Panc1 (cell line): ENCODE results near the gene GUCY2F. TPM values are rescaled to one million over a fixed set of nuclear protein-coding genes. Genes with fewer than 3 reads are reported as not detected.

Experiments used
- ATAC-seq: fragments of 200-7000 bp; cut with Tn5 transposase; 2 replicates; pipeline ENCODE4 v1.9.1; 2020; ENCODE audit warnings: mild to moderate bottlenecking, moderate library complexity
- BruUV-seq: library from RNA; stranded (reverse); fragments of 400-500 nt; replicated peaks from 2 replicates; lab custom pipeline; 2021; lab: Mats Ljungman, UMichigan
- CTCF ChIA-PET: fragments of 300-600 bp; sonication (Branson Sonifier 250); formaldehyde crosslinking; loops from one replicate; lab custom pipeline; 2022; ENCODE audit warnings: antibody characterized with exemption; lab: Charles Lee
- POLR2A ChIA-PET: fragments of 300-600 bp; sonication (Branson Sonifier 250); formaldehyde crosslinking; loops from one replicate; lab custom pipeline; 2022; ENCODE audit warnings: antibody characterized with exemption; lab: Charles Lee
- DNase-seq: peaks from one replicate; pipeline ENCODE4 v3.0.0-alpha.2; 2010; ENCODE audit warnings: low read depth, low spot score
- H3K27ac ChIP-seq: 2 replicates; pipeline ENCODE4 v1.5.1; 2011; ENCODE audit warnings: mild to moderate bottlenecking, low read length, inconsistent platforms
- H3K27me3 ChIP-seq: fragments of 200-500 bp; sonication (Bioruptor generic); 2 replicates; pipeline ENCODE4 v1.6.0; 2014; ENCODE audit warnings: low read length, inconsistent platforms; ENCODE audit not compliant: control insufficient read depth, insufficient read depth
- H3K36me3 ChIP-seq: fragments of 200-500 bp; sonication (Bioruptor generic); 2 replicates; pipeline ENCODE4 v1.5.1; 2014; ENCODE audit warnings: inconsistent platforms, mild to moderate bottlenecking, low read length, moderate library complexity; ENCODE audit not compliant: control insufficient read depth, insufficient read depth
- H3K4me1 ChIP-seq: 2 replicates; pipeline ENCODE4 v1.5.1; 2011; ENCODE audit warnings: inconsistent platforms, mild to moderate bottlenecking, low read length, moderate library complexity; ENCODE audit not compliant: control insufficient read depth, insufficient read depth
- H3K4me3 ChIP-seq, 2 experiments: 2 replicates each; pipeline ENCODE4 v1.5.1; 2011 to 2012; ENCODE audit warnings: low read depth in 2 of 2, low read length in 2 of 2, mild to moderate bottlenecking in 2 of 2, inconsistent platforms in 1 of 2, moderate library complexity in 1 of 2
- H3K9me3 ChIP-seq: fragments of 200-500 bp; sonication (Bioruptor generic); 2 replicates; pipeline ENCODE4 v1.5.1; 2014; ENCODE audit warnings: low read depth, mild to moderate bottlenecking, inconsistent platforms, low read length, moderate library complexity; ENCODE audit not compliant: control insufficient read depth, insufficient read depth
- CTCF ChIP-seq: fragments of 450-650 bp; IDR thresholded peaks from 2 replicates; pipeline ENCODE4 v1.5.1; 2017; ENCODE audit warnings: mild to moderate bottlenecking
- POLR2AphosphoS5 ChIP-seq: IDR thresholded peaks from 2 replicates; pipeline ENCODE4 v1.6.1; 2012; ENCODE audit warnings: mild to moderate bottlenecking, low read depth, low read length, moderate library complexity
- REST ChIP-seq, 2 experiments: IDR thresholded peaks; 2 replicates each; pipeline ENCODE4 v1.6.1; 2011 to 2012; ENCODE audit warnings: low read depth in 2 of 2, control low read depth in 1 of 2, low read length in 1 of 2, mild to moderate bottlenecking in 1 of 2, moderate library complexity in 1 of 2; ENCODE audit not compliant: insufficient read depth in 1 of 2
- SIN3A ChIP-seq: IDR thresholded peaks from 2 replicates; pipeline ENCODE4 v1.6.1; 2012; ENCODE audit warnings: low read depth, mild to moderate bottlenecking, low read length, moderate library complexity, borderline replicate concordance; ENCODE audit not compliant: insufficient read depth
- TCF7L2 ChIP-seq: IDR thresholded peaks from 2 replicates; pipeline ENCODE4 v1.6.1; 2011; ENCODE audit warnings: mild to moderate bottlenecking, low read depth, low read length, inconsistent platforms
- in situ Hi-C: cut with HindIII; loops from 2 replicates; pipeline ENCODE4 v1.10.0; 2016; ENCODE audit warnings: low sequenced_read_pairs, low pct_unique_long_range_greater_than_20kb
- intact Hi-C: fragments of 100-400 bp; cut with micrococcal nuclease; formaldehyde crosslinking; loops from one replicate; pipeline ENCODE4 v1.10.0; 2022; ENCODE audit not compliant: unreplicated experiment
- total RNA-seq: library from RNA; stranded (reverse); gene quantifications from one replicate; pipeline ENCODE4 v1.2.1, GENCODE V29; 2021; ENCODE audit not compliant: unreplicated experiment

Gene GUCY2F
- total RNA-seq, 1 experiment from 2014 or later: not detected

- POLR2A ChIA-PET: no interaction called here
- Histone ChIP-seq H3K4me3 (no peak overlapping the region), H3K27me3 (no peaks in the 10 kb centered on the region), H3K4me1 (no peaks in the 10 kb centered on the region), H3K36me3 (no peaks in the 10 kb centered on the region), H3K9me3 (no peaks in the 10 kb centered on the region), H3K27ac (no peak overlapping the region)
- ATAC-seq (no peak), DNase-seq (no peak)
- in situ Hi-C loops: no loop called here
- TF ChIP-seq POLR2AphosphoS5: no peak
- TF ChIP-seq TCF7L2: no peak
- no peak for TF ChIP-seq CTCF
- no peak for TF ChIP-seq REST (IDR thresholded peaks at IDR 0.05; ENCODE audit: insufficient read depth in 1 of 2, low read depth in 2 of 2, low read length in 1 of 2)
- TF ChIP-seq SIN3A: no peak
- BruUV-seq: no TSS peak
- CTCF ChIA-PET: no interaction called here
- intact Hi-C loops: no loop called here
Measured at GRCh38 chrX:109398833-109399232, 83.1 kb downstream of the GUCY2F start.

GRCh38 chrX:109398061-109398460, 83.8 kb downstream of the GUCY2F start:
- DNase-seq (no peak), ATAC-seq (no peak)
- in situ Hi-C loops (no loop called here), intact Hi-C loops (no loop called here)
- Histone ChIP-seq H3K4me1 (no peaks in the 10 kb centered on the region), H3K27me3 (no peaks in the 10 kb centered on the region), H3K4me3 (no peak overlapping the region), H3K36me3 (no peaks in the 10 kb centered on the region), H3K27ac (no peak overlapping the region), H3K9me3 (no peaks in the 10 kb centered on the region)
- TF ChIP-seq TCF7L2: no peak
- TF ChIP-seq CTCF: no peak
- no peak for TF ChIP-seq REST (IDR thresholded peaks at IDR 0.05; ENCODE audit: insufficient read depth in 1 of 2, low read depth in 2 of 2, low read length in 1 of 2)
- TF ChIP-seq POLR2AphosphoS5: no peak
- TF ChIP-seq SIN3A: no peak
- no TSS peak for BruUV-seq
- ChIA-PET POLR2A (no interaction called here), CTCF (no interaction called here)
